Uterus (tissue), 2 donors: Measurements from ENCODE around the gene PLPP2.

Experiments used
- POLR2A ChIP-seq, 2 donors: fragments of 450-650 bp; IDR thresholded peaks; one replicate each; pipeline ENCODE4 v1.6.1; 2016; ENCODE audit warnings: antibody characterized with exemption in 2 of 2, mild to moderate bottlenecking in 1 of 2, moderate library complexity in 1 of 2
- TF ChIP-seq, protein P1 (sequence below), 4 experiments: fragments of 200-600 bp in 2 of 4; fragments of 450-650 bp in 2 of 4; sonication (generic) in 2 of 4; IDR thresholded peaks; one replicate each; pipeline ENCODE4 v1.5.1; 2016 to 2019; ENCODE audit warnings: antibody characterized with exemption in 4 of 4, mild to moderate bottlenecking in 2 of 4, moderate library complexity in 1 of 4

DNA sequence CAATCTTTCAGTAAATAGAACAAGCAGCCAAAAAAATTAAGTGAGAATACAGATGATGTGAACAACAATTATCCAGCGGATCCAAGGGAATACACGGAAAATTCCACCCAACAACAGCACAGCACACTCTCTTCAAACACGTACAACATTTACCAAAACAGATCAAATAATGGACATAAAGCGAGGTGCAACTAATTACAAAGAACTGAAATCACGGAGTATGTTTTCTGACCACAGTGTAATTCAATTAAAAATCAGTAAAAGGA lies 27.2 kb upstream of the PLPP2 start:
- TF ChIP-seq POLR2A (IDR thresholded peaks at IDR 0.05): no peak
- TF ChIP-seq, protein P1, sequence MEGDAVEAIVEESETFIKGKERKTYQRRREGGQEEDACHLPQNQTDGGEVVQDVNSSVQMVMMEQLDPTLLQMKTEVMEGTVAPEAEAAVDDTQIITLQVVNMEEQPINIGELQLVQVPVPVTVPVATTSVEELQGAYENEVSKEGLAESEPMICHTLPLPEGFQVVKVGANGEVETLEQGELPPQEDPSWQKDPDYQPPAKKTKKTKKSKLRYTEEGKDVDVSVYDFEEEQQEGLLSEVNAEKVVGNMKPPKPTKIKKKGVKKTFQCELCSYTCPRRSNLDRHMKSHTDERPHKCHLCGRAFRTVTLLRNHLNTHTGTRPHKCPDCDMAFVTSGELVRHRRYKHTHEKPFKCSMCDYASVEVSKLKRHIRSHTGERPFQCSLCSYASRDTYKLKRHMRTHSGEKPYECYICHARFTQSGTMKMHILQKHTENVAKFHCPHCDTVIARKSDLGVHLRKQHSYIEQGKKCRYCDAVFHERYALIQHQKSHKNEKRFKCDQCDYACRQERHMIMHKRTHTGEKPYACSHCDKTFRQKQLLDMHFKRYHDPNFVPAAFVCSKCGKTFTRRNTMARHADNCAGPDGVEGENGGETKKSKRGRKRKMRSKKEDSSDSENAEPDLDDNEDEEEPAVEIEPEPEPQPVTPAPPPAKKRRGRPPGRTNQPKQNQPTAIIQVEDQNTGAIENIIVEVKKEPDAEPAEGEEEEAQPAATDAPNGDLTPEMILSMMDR (IDR thresholded peaks at IDR 0.05): no peak
